A549 (cell line): Measurements from ENCODE around the gene SAPCD2. TPM values are rescaled to one million over a fixed set of nuclear protein-coding genes. Genes with fewer than 3 reads are reported as not detected.

ENCODE experiments used
- ATAC-seq, 2 experiments: fragments of 200-7000 bp in 1 of 2; fragments of >200 bp in 1 of 2; cut with Nextera tagmentation in 1 of 2; cut with Tn5 transposase in 1 of 2; 3 replicates each; pipeline versions ENCODE4 v1.8.0 to v1.9.1; 2018 to 2020; ENCODE audit warnings: mild to moderate bottlenecking in 1 of 2, moderate library complexity in 1 of 2
- CTCF ChIA-PET: fragments of 300-600 bp; sonication (Branson Sonifier 250); formaldehyde crosslinking; extraction: SDS; loops from one replicate; lab custom pipeline; 2021; ENCODE audit warnings: antibody characterized with exemption, inconsistent platforms; lab: Yijun Ruan, JAX
- POLR2A ChIA-PET: fragments of 350-600 bp; formaldehyde crosslinking; extraction: SDS; loops from one replicate; lab custom pipeline; 2021; ENCODE audit warnings: antibody characterized with exemption, inconsistent platforms; lab: Yijun Ruan, JAX
- DNase-seq, 2 experiments: peaks; one replicate each; pipeline versions ENCODE4 v3.0.0 to v3.0.0-alpha.2; 2011 to 2016; ENCODE audit warnings: low read depth in 1 of 2, low spot score in 1 of 2
- FAIRE-seq: peaks from 2 replicates; lab custom pipeline; 2011; peaks lifted over from hg19 to GRCh38; lab: Jason Lieb, UNC
- H3K27ac ChIP-seq, 2 experiments: fragments of >200 bp; sonication (Bioruptor Twin); formaldehyde crosslinking; 3 replicates each; pipeline ENCODE4 v1.5.1; 2016 to 2017
- H3K4me1 ChIP-seq: fragments of >200 bp; sonication (Bioruptor Twin); formaldehyde crosslinking; 3 replicates; pipeline ENCODE4 v1.6.1; 2016
- H3K4me2 ChIP-seq: fragments of >200 bp; sonication (Bioruptor Twin); formaldehyde crosslinking; 3 replicates; pipeline ENCODE4 v1.6.1; 2016
- H3K4me3 ChIP-seq: fragments of >200 bp; sonication (Bioruptor Twin); formaldehyde crosslinking; 3 replicates; pipeline ENCODE4 v1.5.1; 2016
- H3K9me3 ChIP-seq: fragments of >200 bp; sonication (Bioruptor Twin); formaldehyde crosslinking; 3 replicates; pipeline ENCODE4 v1.6.1; 2016
- CEBPB ChIP-seq, 2 experiments: fragments of >200 bp in 1 of 2; sonication (Bioruptor Twin) in 1 of 2; formaldehyde crosslinking in 1 of 2; IDR thresholded peaks; 2 replicates each; pipeline ENCODE4 v1.6.1; 2012 to 2016
- HOXA7 ChIP-seq: fragments of 250-450 bp; sonication (Bioruptor Pico); IDR thresholded peaks from 2 replicates; pipeline ENCODE4 v1.5.0; 2020; ENCODE audit warnings: mild to moderate bottlenecking, moderate library complexity
- JUNB ChIP-seq: fragments of >200 bp; sonication (Bioruptor Twin); formaldehyde crosslinking; IDR thresholded peaks from 2 replicates; pipeline ENCODE4 v1.6.1; 2016
- NPAS2 ChIP-seq: fragments of 250-450 bp; sonication (Bioruptor Pico); IDR thresholded peaks from 2 replicates; pipeline ENCODE4 v1.8.0; 2022; ENCODE audit warnings: mild to moderate bottlenecking, moderate library complexity, borderline replicate concordance
- NR3C1 ChIP-seq: fragments of >200 bp; sonication (Bioruptor Twin); formaldehyde crosslinking; IDR thresholded peaks from 3 replicates; pipeline ENCODE4 v1.6.1; 2017
- RCOR1 ChIP-seq: fragments of 150-350 bp; IDR thresholded peaks from 2 replicates; pipeline ENCODE4 v1.6.1; 2014; ENCODE audit warnings: antibody characterized with exemption, low read length, low read depth
- WGBS: methylation state at CpG from one replicate; pipeline ENCODE4 v1.1.6; 2017; ENCODE audit errors: missing lambda C conversion rate; 5-methylcytosine and 5-hydroxymethylcytosine counted together
- polyA plus RNA-seq, 4 experiments: library from polyadenylated mRNA; depleted of rRNA in 3 of 4; stranded (reverse); fragments of >200 nt; fragmentation: RNase III in 1 of 4; extraction: RNeasy Plus Mini Kit Qiagen cat#74134 plus additional on column Dnase treatment in 1 of 4; gene quantifications; 2 replicates in 3 of 4; 3 replicates in 1 of 4; pipeline ENCODE4 v1.2.3, GENCODE V29; 2011 to 2017
- TF ChIP-seq, protein P1 (sequence below): fragments of >200 bp; sonication (Bioruptor Twin); formaldehyde crosslinking; IDR thresholded peaks from 3 replicates; pipeline ENCODE4 v1.5.1; 2016
- TF ChIP-seq, protein P2 (sequence below): IDR thresholded peaks from 2 replicates; pipeline ENCODE4 v1.6.1; 2012
- TF ChIP-seq, protein P3 (sequence below): fragments of >200 bp; sonication (Bioruptor Twin); formaldehyde crosslinking; IDR thresholded peaks from 2 replicates; pipeline ENCODE4 v1.6.1; 2016
- TF ChIP-seq, protein P4 (sequence below): fragments of 250-450 bp; sonication (Bioruptor Pico); IDR thresholded peaks from 2 replicates; pipeline ENCODE4 v1.5.0; 2021; ENCODE audit warnings: mild to moderate bottlenecking, moderate library complexity, borderline replicate concordance
- TF ChIP-seq, protein P5 (sequence below): fragments of 200-600 bp; sonication (generic); IDR thresholded peaks from 2 replicates; pipeline ENCODE4 v1.6.1; 2016; ENCODE audit warnings: antibody characterized with exemption, mild to moderate bottlenecking, moderate library complexity

The SAPCD2 gene
- polyA plus RNA-seq, 2 of the 4 experiments (the other 2 are of a cell fraction), result 6.9 to 14.6 TPM

DNA sequence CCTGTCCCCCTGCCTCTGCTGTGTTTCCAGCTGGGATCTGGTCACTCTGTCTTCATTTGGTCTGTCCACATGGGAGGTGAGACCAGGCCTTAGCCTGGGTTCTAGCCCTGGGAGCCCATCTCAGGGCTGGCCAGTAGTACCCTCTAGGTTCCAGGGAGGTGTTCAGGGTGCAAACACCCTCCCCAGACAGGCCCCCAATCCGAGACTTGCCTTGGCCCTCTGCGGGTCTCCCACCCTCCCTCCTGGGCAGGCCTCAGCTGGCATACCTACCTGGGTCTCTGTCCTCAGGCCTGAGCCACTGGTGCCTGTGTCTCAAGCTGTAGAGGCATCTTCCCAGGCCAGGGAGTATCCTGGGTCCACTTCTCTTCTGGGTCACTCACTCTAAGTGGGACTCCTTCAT is 925 bp upstream of the SAPCD2 start (continued):
- TF ChIP-seq, protein P1, sequence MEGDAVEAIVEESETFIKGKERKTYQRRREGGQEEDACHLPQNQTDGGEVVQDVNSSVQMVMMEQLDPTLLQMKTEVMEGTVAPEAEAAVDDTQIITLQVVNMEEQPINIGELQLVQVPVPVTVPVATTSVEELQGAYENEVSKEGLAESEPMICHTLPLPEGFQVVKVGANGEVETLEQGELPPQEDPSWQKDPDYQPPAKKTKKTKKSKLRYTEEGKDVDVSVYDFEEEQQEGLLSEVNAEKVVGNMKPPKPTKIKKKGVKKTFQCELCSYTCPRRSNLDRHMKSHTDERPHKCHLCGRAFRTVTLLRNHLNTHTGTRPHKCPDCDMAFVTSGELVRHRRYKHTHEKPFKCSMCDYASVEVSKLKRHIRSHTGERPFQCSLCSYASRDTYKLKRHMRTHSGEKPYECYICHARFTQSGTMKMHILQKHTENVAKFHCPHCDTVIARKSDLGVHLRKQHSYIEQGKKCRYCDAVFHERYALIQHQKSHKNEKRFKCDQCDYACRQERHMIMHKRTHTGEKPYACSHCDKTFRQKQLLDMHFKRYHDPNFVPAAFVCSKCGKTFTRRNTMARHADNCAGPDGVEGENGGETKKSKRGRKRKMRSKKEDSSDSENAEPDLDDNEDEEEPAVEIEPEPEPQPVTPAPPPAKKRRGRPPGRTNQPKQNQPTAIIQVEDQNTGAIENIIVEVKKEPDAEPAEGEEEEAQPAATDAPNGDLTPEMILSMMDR, result no peak

DNA sequence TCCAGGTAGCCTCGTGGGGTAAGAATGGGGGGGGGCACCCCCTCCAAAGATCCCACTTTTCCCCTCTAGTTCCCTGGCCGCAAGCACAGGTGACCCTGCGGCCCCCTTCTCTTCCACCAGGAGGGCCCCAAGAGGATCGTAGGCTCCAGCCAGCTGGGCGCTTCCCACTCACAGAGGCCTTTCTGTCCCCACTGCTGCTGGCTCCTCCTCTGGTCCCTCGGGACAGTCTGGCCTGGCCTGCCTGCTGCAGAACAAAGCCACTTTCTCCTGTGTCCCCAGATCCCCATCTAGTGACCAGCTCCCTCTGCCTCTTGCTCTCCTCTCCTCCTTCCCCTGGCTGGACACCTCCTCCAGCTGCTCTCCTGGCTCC is 534 bp upstream of the SAPCD2 start:
- POLR2A ChIA-PET, result interaction anchor here (0.6 to 3.9 kb wide), 5 partner anchors 15 to 251 kb away, joined by 3 to 18 read pairs (median 5); partner anchors contain the start of genes MAN1B1, NPDC1 and TUBB4B
- H3K9me3 ChIP-seq, result no peaks in the 10 kb centered on the region
- 21% methylated on average over 5 of the region's 6 CpGs for WGBS
- CTCF ChIA-PET, result interaction anchor here (1.4 to 19.2 kb wide), 6 partner anchors 15 to 44 kb away, joined by 3 to 656 read pairs (median 207); partner anchors contain the start of genes ABCA2, DPP7, ENTPD2 and FUT7
- TF ChIP-seq JUNB (no peak), NPAS2 (no peak)
- TF ChIP-seq, protein P2, sequence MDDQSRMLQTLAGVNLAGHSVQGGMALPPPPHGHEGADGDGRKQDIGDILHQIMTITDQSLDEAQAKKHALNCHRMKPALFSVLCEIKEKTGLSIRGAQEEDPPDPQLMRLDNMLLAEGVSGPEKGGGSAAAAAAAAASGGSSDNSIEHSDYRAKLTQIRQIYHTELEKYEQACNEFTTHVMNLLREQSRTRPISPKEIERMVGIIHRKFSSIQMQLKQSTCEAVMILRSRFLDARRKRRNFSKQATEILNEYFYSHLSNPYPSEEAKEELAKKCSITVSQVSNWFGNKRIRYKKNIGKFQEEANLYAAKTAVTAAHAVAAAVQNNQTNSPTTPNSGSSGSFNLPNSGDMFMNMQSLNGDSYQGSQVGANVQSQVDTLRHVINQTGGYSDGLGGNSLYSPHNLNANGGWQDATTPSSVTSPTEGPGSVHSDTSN, result no peak
- TF ChIP-seq, protein P3, sequence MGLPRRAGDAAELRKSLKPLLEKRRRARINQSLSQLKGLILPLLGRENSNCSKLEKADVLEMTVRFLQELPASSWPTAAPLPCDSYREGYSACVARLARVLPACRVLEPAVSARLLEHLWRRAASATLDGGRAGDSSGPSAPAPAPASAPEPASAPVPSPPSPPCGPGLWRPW, result no peak
- ATAC-seq (peak; percentile 23 to 48; a peak in 4 of 6 replicates), FAIRE-seq (no peak), DNase-seq (no peak)
- peak overlapping the region; percentile 62 to 88 for H3K27ac ChIP-seq
- peak overlapping the region; percentile 52 for H3K4me3 ChIP-seq
- peak overlapping the region; percentile 74 for H3K4me2 ChIP-seq
- H3K4me1 ChIP-seq, result peaks cover 27% of the 10 kb centered on the region

DNA sequence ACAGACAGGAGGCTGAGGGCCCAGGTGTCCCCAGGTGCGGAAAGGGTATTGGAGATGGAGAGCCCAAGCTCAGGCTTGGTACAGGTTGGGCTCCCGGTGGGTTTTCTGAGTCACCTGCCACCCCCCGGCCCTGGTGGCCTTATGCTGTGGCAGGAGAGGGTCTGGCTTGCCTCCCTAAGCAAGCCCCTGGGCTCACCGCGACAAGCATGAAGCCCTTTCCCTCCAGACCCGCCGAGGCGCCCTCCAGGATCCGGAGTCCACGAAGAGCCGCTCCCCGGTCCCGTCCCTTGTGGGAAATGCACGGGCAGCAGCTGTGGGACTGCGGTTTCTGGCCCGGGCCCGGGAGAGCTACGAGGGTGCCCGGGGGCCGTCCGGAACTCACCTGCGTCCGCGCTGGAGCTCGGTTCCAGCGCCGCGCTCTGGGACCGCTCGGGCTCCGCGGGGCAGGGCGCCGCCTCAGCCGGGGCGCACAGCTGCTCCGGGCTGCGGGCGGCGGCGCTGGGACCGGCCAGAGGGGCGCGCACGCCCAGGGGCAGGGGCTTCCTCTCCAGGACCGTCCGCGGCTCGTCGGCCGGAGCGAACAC is 757 bp downstream of the SAPCD2 start:
- ChIA-PET POLR2A (interaction anchor here (0.7 to 3.9 kb wide), 5 partner anchors 11 to 171 kb away, joined by 4 to 18 read pairs (median 7); partner anchors contain the start of genes MAN1B1, NPDC1 and TUBB4B), CTCF (interaction anchor here (0.7 to 19.2 kb wide), 8 partner anchors 16 to 283 kb away, joined by 3 to 656 read pairs (median 108); partner anchors contain the start of genes ABCA2, ENTPD2, FUT7 and MAN1B1)
- 46% methylated on average over 12 of the region's 52 CpGs for WGBS
- no peak for DNase-seq
- H3K4me1 ChIP-seq, result peaks cover 27% of the 10 kb centered on the region
- peak overlapping the region; percentile 68 to 88 for H3K27ac ChIP-seq
- TF ChIP-seq, protein P4, sequence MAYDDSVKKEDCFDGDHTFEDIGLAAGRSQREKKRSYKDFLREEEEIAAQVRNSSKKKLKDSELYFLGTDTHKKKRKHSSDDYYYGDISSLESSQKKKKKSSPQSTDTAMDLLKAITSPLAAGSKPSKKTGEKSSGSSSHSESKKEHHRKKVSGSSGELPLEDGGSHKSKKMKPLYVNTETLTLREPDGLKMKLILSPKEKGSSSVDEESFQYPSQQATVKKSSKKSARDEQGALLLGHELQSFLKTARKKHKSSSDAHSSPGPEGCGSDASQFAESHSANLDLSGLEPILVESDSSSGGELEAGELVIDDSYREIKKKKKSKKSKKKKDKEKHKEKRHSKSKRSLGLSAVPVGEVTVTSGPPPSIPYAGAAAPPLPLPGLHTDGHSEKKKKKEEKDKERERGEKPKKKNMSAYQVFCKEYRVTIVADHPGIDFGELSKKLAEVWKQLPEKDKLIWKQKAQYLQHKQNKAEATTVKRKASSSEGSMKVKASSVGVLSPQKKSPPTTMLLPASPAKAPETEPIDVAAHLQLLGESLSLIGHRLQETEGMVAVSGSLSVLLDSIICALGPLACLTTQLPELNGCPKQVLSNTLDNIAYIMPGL, result no peak
- no peak for TF ChIP-seq NR3C1
- TF ChIP-seq RCOR1, result no peak
- no peak for FAIRE-seq
- no peaks in the 10 kb centered on the region for H3K9me3 ChIP-seq
- H3K4me3 ChIP-seq, result peak overlapping the region; percentile 52
- H3K4me2 ChIP-seq, result peak overlapping the region; percentile 74
- ATAC-seq, result peak in 1 of 2 experiments; percentile 40; a peak in 3 of 6 replicates

DNA sequence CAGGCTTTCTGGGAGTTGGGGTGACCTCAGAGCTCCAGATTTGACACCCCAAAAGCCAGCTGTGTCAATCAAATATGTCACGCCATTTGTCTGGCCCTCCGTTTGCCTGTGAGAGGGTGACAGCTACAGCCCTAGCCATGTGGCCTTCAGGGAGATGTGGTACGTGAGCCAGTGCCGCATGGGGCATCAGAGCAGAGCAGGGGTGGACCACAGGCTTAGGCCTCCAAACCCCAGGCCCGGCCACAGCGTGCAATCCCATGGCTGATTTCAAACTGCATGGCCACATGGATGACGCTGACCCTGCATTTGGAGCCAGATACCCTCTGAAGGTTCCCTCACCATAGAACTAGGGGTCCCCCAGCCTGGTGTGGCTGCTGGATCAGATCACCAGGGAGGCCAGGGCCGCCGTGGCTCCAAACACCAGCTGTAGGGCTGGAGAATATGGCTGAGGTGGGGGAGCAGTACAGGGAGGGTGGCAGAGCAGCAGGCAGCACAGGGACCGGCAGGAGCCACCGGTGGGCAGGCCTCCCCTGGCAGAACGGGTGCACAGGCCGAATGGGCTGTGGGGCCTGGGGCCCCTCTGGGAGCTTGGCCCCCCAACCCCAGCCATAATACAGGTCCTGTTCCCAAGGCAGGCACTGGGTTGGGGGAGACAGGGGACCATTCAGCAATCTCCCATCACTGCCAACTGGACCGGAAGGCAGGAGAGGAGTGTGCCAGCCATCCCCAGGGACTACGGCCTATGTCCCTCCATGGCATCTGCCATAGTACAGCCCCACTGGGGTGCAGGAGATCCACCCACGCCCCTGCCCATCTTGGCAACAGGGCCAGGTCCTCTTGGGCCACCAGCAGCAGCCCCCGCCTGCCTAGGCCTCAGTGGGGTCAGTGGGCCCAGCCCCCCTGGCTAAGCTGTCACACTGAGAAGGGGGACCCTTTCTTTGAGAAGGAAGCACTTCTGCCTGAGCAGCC is 1.5 kb downstream of the SAPCD2 start:
- DNase-seq (no peak), FAIRE-seq (no peak), ATAC-seq (no peak)
- peaks cover 27% of the 10 kb centered on the region for H3K4me1 ChIP-seq
- H3K4me2 ChIP-seq, result peak overlapping the region; percentile 74
- H3K4me3 ChIP-seq, result peak overlapping the region; percentile 52
- no peaks in the 10 kb centered on the region for H3K9me3 ChIP-seq
- peak overlapping the region in 1 of 2 experiments; percentile 88; a peak in 4 of 6 replicates for H3K27ac ChIP-seq
- CTCF ChIA-PET, result interaction anchor here (0.5 to 19.2 kb wide), 24 partner anchors 15 to 302 kb away, joined by 3 to 656 read pairs (median 4); partner anchors contain the start of genes ABCA2, ENTPD2, FUT7 and LCN12
- WGBS, result 89% methylated on average over 14 of the region's 17 CpGs
- TF ChIP-seq HOXA7 (CRISPR knock-in tag) (no peak), CEBPB (IDR thresholded peaks at IDR 0.05) (no peak)
- TF ChIP-seq, protein P5, sequence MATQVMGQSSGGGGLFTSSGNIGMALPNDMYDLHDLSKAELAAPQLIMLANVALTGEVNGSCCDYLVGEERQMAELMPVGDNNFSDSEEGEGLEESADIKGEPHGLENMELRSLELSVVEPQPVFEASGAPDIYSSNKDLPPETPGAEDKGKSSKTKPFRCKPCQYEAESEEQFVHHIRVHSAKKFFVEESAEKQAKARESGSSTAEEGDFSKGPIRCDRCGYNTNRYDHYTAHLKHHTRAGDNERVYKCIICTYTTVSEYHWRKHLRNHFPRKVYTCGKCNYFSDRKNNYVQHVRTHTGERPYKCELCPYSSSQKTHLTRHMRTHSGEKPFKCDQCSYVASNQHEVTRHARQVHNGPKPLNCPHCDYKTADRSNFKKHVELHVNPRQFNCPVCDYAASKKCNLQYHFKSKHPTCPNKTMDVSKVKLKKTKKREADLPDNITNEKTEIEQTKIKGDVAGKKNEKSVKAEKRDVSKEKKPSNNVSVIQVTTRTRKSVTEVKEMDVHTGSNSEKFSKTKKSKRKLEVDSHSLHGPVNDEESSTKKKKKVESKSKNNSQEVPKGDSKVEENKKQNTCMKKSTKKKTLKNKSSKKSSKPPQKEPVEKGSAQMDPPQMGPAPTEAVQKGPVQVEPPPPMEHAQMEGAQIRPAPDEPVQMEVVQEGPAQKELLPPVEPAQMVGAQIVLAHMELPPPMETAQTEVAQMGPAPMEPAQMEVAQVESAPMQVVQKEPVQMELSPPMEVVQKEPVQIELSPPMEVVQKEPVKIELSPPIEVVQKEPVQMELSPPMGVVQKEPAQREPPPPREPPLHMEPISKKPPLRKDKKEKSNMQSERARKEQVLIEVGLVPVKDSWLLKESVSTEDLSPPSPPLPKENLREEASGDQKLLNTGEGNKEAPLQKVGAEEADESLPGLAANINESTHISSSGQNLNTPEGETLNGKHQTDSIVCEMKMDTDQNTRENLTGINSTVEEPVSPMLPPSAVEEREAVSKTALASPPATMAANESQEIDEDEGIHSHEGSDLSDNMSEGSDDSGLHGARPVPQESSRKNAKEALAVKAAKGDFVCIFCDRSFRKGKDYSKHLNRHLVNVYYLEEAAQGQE, result no peak
- TF ChIP-seq, all 56 proteins: peak for 0
- POLR2A ChIA-PET, result interaction anchor here (1.4 to 3.9 kb wide), 3 partner anchors 14 to 18 kb away, joined by 5 to 18 read pairs (median 6); partner anchors contain the start of gene MAN1B1
